Activated T-cell treated with anti-CD3 and anti-CD28 coated beads for 48 hours (primary cell): Measurements from ENCODE around the gene NIPSNAP2.
"Not testable (repeated sequence)": the region's sequence is repeated elsewhere in the genome, so short reads cannot be mapped to it uniquely, and the experiment has no call there.

Experiments
- DNase-seq: peaks from one replicate; pipeline ENCODE4 v3.0.0-alpha.2; 2020; ENCODE audit warnings: low read depth

The NIPSNAP2 gene

DNA sequence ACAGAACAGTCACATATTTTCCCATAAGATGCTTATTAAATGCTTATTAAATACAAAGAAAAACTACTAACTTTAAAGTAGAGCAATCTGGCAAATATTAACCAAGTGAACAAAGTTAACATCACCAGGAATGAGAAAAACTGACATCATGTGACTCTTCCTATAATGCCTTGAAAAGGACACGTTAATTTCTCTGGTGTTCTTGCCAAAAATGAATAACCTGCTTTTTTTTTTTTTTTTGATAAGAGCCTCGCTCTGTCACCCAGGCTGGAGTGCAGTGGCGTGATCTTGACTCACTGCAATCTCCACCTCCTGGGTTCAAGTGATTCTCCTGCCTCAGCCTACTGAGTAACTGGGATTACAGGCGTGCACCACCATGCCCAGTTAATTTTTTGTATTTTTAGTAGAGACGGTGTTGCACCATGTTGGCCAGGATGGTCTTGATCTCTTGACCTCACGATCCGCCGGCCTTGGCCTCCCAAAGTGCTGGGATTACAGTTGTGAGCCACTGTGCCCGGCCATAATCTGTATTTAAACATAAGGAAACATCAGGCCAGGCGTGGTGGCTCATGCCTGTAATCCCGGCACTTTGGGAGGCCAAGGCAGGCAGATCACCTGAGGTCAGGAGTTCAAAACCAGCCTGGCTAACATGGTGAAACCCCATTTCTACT lies 83.2 kb downstream of the NIPSNAP2 start:
- DNase-seq = not testable (repeated sequence)

DNA sequence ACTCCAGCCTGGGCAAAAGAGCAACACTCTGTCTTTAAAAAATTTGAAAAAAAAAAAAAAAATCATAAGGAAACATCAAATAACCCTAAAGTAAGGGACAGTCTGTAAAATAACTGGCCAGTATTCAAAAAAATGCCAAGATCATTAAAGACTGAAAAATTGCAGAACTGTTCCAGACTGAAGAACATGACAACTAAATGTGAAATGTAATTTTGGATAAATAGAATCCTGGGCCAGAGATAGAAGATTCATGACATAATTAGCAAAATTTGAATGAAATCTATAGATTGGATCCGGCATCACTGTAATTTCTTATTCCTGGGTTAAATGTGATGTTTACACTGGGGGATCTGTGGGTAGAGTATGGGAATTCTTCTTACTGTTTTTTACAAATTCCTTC lies 83.9 kb downstream of the NIPSNAP2 start:
- DNase-seq = no peak

DNA sequence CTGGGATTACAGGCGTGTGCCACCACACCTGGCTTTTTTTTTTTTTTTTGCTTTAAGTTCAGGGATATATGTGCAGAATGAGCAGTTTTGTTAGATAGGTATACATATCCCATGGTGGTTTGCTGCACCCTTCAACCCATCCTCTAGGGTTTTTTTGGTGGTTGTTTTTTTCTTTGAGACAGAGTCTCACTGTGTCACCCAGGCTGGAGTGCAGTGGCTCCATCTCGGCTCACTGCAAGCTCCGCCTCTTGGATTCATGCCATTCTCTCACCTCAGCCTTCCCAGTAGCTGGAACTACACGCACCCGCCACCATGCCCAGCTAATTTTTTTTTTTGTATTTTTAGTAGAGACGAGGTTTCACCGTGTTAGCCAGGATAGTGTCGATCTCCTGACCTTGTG lies 84.4 kb downstream of the NIPSNAP2 start:
- DNase-seq = not testable (repeated sequence)
